Activated CD4-positive, alpha-beta memory T cell treated with anti-CD3 and anti-CD28 coated beads, Interleukin-2, amount 10 ng/mL, durations not matched to agents 7 days and 5 days (primary cell): ENCODE measurements around the gene CIB2. TPM values are rescaled to one million over a fixed set of nuclear protein-coding genes. Genes with fewer than 3 reads are reported as not detected.

Experiments
- CTCF ChIA-PET: fragments of 350-600 bp; sonication (Branson Sonifier 250); formaldehyde crosslinking; loops from one replicate; lab custom pipeline; 2021; ENCODE audit warnings: antibody characterized with exemption, inconsistent platforms; lab: Charles Lee
- POLR2A ChIA-PET: fragments of 350-600 bp; sonication (Branson Sonifier 250); formaldehyde crosslinking; loops from one replicate; lab custom pipeline; 2021; ENCODE audit warnings: antibody characterized with exemption; lab: Charles Lee
- DNase-seq: peaks from one replicate; pipeline ENCODE4 v3.0.0-alpha.2; 2020
- H3K27ac Mint-ChIP-seq: one replicate; pipeline ENCODE4 v1.8.0; 2021; ENCODE audit warnings: mild to moderate bottlenecking, mixed read lengths
- H3K27me3 Mint-ChIP-seq: one replicate; pipeline ENCODE4 v1.8.0; 2021; ENCODE audit warnings: mixed read lengths
- H3K36me3 Mint-ChIP-seq: one replicate; pipeline ENCODE4 v1.8.0; 2021; ENCODE audit warnings: low read depth, mixed read lengths
- H3K4me1 Mint-ChIP-seq: one replicate; pipeline ENCODE4 v1.8.0; 2021; ENCODE audit warnings: mixed read lengths
- H3K4me3 Mint-ChIP-seq: one replicate; pipeline ENCODE4 v1.8.0; 2021; ENCODE audit warnings: mild to moderate bottlenecking, mixed read lengths
- H3K9me3 Mint-ChIP-seq: one replicate; pipeline ENCODE4 v1.8.0; 2021; ENCODE audit warnings: mixed read lengths
- total RNA-seq, 2 experiments: library from RNA; stranded (reverse); gene quantifications; one replicate each; pipeline ENCODE4 v1.2.3, GENCODE V29; 2021

Gene CIB2
- total RNA-seq, 2 experiments from 2014 or later = 0.91 to 1.1 TPM

GRCh38 chr15:78077053-78077870 is 54.0 kb downstream of the CIB2 start, which contains the start of gene TBC1D2B:
Gene TBC1D2B, minus strand, starts transcription at chr15:78077711. Its CDS starts 59 bp downstream, at chr15:78077652.
- POLR2A ChIA-PET = interaction anchor here (0.7 to 2.4 kb wide), 8 partner anchors 14 to 38 kb away, joined by 3 to 17 read pairs (median 3); no protein-coding TSS in a partner anchor

GRCh38 chr15:78076231-78077052 is 54.8 kb downstream of the CIB2 start:
- H3K4me3 Mint-ChIP-seq = peak overlapping the region; percentile 100
- H3K27me3 Mint-ChIP-seq = no peaks in the 10 kb centered on the region
- peaks cover 37% of the 10 kb centered on the region for H3K36me3 Mint-ChIP-seq
- H3K4me1 Mint-ChIP-seq = peaks cover 52% of the 10 kb centered on the region
- ChIA-PET POLR2A (interaction anchor here (0.8 to 2.4 kb wide), 12 partner anchors 13 to 57 kb away, joined by 3 to 17 read pairs (median 4); no protein-coding TSS in a partner anchor), CTCF (interaction anchor here (1.0 to 10.2 kb wide), 6 partner anchors 16 to 35 kb away, joined by 3 to 61 read pairs (median 4); no protein-coding TSS in a partner anchor)
- DNase-seq = no peak
- H3K9me3 Mint-ChIP-seq = no peaks in the 10 kb centered on the region
- peak overlapping the region; percentile 89 for H3K27ac Mint-ChIP-seq

More at GRCh38 chr15:78077053-78077870, 54.0 kb downstream of the CIB2 start, which contains the start of gene TBC1D2B:
- Mint-ChIP-seq H3K4me3 (peak within 1 kb of the TSS; percentile 100), H3K27me3 (no peaks in the 10 kb centered on the region), H3K27ac (peak within 1 kb of the TSS; percentile 89), H3K4me1 (peaks cover 48% of the 10 kb centered on the region), H3K9me3 (no peaks in the 10 kb centered on the region), H3K36me3 (peaks cover 29% of the 10 kb centered on the region)
- DNase-seq = peak; percentile 74
- CTCF ChIA-PET = interaction anchor here (1.0 to 3.1 kb wide), 3 partner anchors 8 to 30 kb away, joined by 4 to 13 read pairs (median 12); no protein-coding TSS in a partner anchor

- CTCF ChIA-PET = interaction anchor here (1.1 to 10.2 kb wide), 6 partner anchors 15 to 166 kb away, joined by 3 to 61 read pairs (median 4); no protein-coding TSS in a partner anchor
- Mint-ChIP-seq H3K36me3 (peaks cover 41% of the 10 kb centered on the region), H3K9me3 (no peaks in the 10 kb centered on the region), H3K27ac (peak overlapping the region; percentile 89), H3K4me1 (peaks cover 56% of the 10 kb centered on the region), H3K4me3 (peak overlapping the region; percentile 100), H3K27me3 (no peaks in the 10 kb centered on the region)
- POLR2A ChIA-PET = interaction anchor here (0.6 to 2.4 kb wide), 8 partner anchors 8 to 56 kb away, joined by 3 to 17 read pairs (median 4); no protein-coding TSS in a partner anchor
- DNase-seq = no peak
Measured at GRCh38 chr15:78075490-78076230, 55.6 kb downstream of the CIB2 start.

- H3K9me3 Mint-ChIP-seq = no peaks in the 10 kb centered on the region
- H3K4me3 Mint-ChIP-seq = peak overlapping the region; percentile 15
- H3K36me3 Mint-ChIP-seq = peaks cover 46% of the 10 kb centered on the region
- ChIA-PET POLR2A (interaction anchor here (1.0 to 8.5 kb wide), 4 partner anchors 17 to 38 kb away, joined by 3 to 202 read pairs (median 4); no protein-coding TSS in a partner anchor), CTCF (interaction anchor here (1.0 to 10.2 kb wide), 7 partner anchors 12 to 114 kb away, joined by 3 to 125 read pairs (median 5); no protein-coding TSS in a partner anchor)
- H3K27ac Mint-ChIP-seq = peak overlapping the region; percentile 32
- H3K4me1 Mint-ChIP-seq = peaks cover 55% of the 10 kb centered on the region
- no peaks in the 10 kb centered on the region for H3K27me3 Mint-ChIP-seq
- no peak for DNase-seq
Measured at GRCh38 chr15:78073046-78073787, 58.0 kb downstream of the CIB2 start.

- no peaks in the 10 kb centered on the region for H3K27me3 Mint-ChIP-seq
- no peaks in the 10 kb centered on the region for H3K9me3 Mint-ChIP-seq
- peaks cover 49% of the 10 kb centered on the region for H3K36me3 Mint-ChIP-seq
- no peak for DNase-seq
- peak overlapping the region; percentile 32 for H3K27ac Mint-ChIP-seq
- peaks cover 50% of the 10 kb centered on the region for H3K4me1 Mint-ChIP-seq
- POLR2A ChIA-PET = interaction anchor here (1.0 to 8.5 kb wide), 4 partner anchors 16 to 37 kb away, joined by 3 to 202 read pairs (median 4); no protein-coding TSS in a partner anchor
- CTCF ChIA-PET = interaction anchor here (1.0 to 10.2 kb wide), 8 partner anchors 11 to 113 kb away, joined by 3 to 125 read pairs (median 4); no protein-coding TSS in a partner anchor
- peak overlapping the region; percentile 15 for H3K4me3 Mint-ChIP-seq
Measured at GRCh38 chr15:78072080-78072892, 59.0 kb downstream of the CIB2 start.

GRCh38 chr15:78071383-78071782 is 59.9 kb downstream of the CIB2 start:
- Mint-ChIP-seq H3K9me3 (no peaks in the 10 kb centered on the region), H3K27ac (peak overlapping the region; percentile 55), H3K4me1 (peaks cover 47% of the 10 kb centered on the region), H3K4me3 (no peak overlapping the region), H3K36me3 (peaks cover 53% of the 10 kb centered on the region), H3K27me3 (no peaks in the 10 kb centered on the region)
- ChIA-PET CTCF (interaction anchor here (0.6 to 10.2 kb wide), 5 partner anchors 18 to 142 kb away, joined by 3 to 125 read pairs (median 4); no protein-coding TSS in a partner anchor), POLR2A (interaction anchor here (1.6 to 8.5 kb wide), 2 partner anchors 11 to 16 kb away, joined by 6 to 202 read pairs; no protein-coding TSS in a partner anchor)
- DNase-seq = no peak

GRCh38 chr15:78070049-78070700 is 61.1 kb downstream of the CIB2 start:
- H3K4me3 Mint-ChIP-seq = peak overlapping the region; percentile 70
- POLR2A ChIA-PET = interaction anchor here (0.8 to 8.5 kb wide), 10 partner anchors 9 to 64 kb away, joined by 3 to 202 read pairs (median 5); no protein-coding TSS in a partner anchor
- H3K4me1 Mint-ChIP-seq = peaks cover 38% of the 10 kb centered on the region
- no peaks in the 10 kb centered on the region for H3K27me3 Mint-ChIP-seq
- peaks cover 52% of the 10 kb centered on the region for H3K36me3 Mint-ChIP-seq
- CTCF ChIA-PET = interaction anchor here (0.7 to 10.2 kb wide), 9 partner anchors 8 to 38 kb away, joined by 3 to 125 read pairs (median 6); partner anchors contain the start of gene TBC1D2B
- H3K9me3 Mint-ChIP-seq = no peaks in the 10 kb centered on the region
- DNase-seq = peak; percentile 59
- H3K27ac Mint-ChIP-seq = no peak overlapping the region

GRCh38 chr15:78069462-78070029 is 61.7 kb downstream of the CIB2 start:
- CTCF ChIA-PET = interaction anchor here (0.8 to 10.2 kb wide), 9 partner anchors 9 to 44 kb away, joined by 3 to 125 read pairs (median 6); partner anchors contain the start of gene TBC1D2B
- Mint-ChIP-seq H3K27ac (no peak overlapping the region), H3K4me3 (peak overlapping the region; percentile 70), H3K9me3 (no peaks in the 10 kb centered on the region), H3K27me3 (no peaks in the 10 kb centered on the region), H3K36me3 (peaks cover 48% of the 10 kb centered on the region), H3K4me1 (peaks cover 33% of the 10 kb centered on the region)
- no peak for DNase-seq
- POLR2A ChIA-PET = interaction anchor here (0.8 to 8.5 kb wide), 12 partner anchors 10 to 63 kb away, joined by 3 to 202 read pairs (median 6); no protein-coding TSS in a partner anchor

- DNase-seq = no peak
- Mint-ChIP-seq H3K4me3 (peak overlapping the region; percentile 70), H3K27ac (no peak overlapping the region), H3K27me3 (no peaks in the 10 kb centered on the region), H3K36me3 (peaks cover 44% of the 10 kb centered on the region), H3K9me3 (no peaks in the 10 kb centered on the region), H3K4me1 (peaks cover 28% of the 10 kb centered on the region)
- CTCF ChIA-PET = interaction anchor here (1.0 to 10.2 kb wide), 8 partner anchors 10 to 105 kb away, joined by 3 to 125 read pairs (median 6); partner anchors contain the start of gene TBC1D2B
- POLR2A ChIA-PET = interaction anchor here (0.9 to 8.5 kb wide), 9 partner anchors 10 to 63 kb away, joined by 3 to 202 read pairs (median 9); no protein-coding TSS in a partner anchor
Measured at GRCh38 chr15:78069052-78069414, 62.2 kb downstream of the CIB2 start.
